Astrocyte of the spinal cord (primary cell): Measurements from ENCODE around the gene SH2D1A.

Experiments
- DNase-seq: peaks from one replicate; pipeline ENCODE4 v3.0.0; 2011; ENCODE audit warnings: low read depth, low spot score
- H3K4me3 ChIP-seq: 2 replicates; pipeline ENCODE4 v1.5.1; 2011; ENCODE audit warnings: low read depth, mild to moderate bottlenecking, low read length, moderate library complexity
- in situ Hi-C: cut with HindIII; loops from 2 replicates; pipeline ENCODE4 v1.10.0; 2017; ENCODE audit warnings: low sequenced_read_pairs
- TF ChIP-seq, protein P1 (sequence below): IDR thresholded peaks from 2 replicates; pipeline ENCODE4 v1.5.1; 2012; ENCODE audit warnings: low read depth, mild to moderate bottlenecking, low read length, inconsistent platforms

SH2D1A gene

DNA sequence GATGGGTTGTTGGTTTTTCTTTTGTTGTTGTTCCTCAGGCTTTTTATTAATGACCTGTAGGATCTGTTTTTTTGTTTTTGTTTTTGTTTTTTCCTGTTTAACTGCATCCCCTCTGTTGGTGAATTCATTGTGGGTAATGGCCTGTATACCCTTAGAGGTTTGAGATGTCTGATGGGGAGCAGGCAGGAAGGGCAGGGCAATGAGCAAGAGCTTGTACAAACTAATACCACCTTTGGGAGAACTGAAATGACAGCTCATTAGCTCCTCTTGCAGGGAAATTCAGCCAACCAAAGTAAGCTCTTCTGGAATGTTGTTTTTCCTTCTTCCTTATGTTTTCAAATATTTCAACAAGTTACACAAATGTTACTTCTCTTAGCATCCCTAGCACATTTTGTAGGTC, 23.4 kb downstream of the SH2D1A start:
- no peak for DNase-seq
- TF ChIP-seq, protein P1, sequence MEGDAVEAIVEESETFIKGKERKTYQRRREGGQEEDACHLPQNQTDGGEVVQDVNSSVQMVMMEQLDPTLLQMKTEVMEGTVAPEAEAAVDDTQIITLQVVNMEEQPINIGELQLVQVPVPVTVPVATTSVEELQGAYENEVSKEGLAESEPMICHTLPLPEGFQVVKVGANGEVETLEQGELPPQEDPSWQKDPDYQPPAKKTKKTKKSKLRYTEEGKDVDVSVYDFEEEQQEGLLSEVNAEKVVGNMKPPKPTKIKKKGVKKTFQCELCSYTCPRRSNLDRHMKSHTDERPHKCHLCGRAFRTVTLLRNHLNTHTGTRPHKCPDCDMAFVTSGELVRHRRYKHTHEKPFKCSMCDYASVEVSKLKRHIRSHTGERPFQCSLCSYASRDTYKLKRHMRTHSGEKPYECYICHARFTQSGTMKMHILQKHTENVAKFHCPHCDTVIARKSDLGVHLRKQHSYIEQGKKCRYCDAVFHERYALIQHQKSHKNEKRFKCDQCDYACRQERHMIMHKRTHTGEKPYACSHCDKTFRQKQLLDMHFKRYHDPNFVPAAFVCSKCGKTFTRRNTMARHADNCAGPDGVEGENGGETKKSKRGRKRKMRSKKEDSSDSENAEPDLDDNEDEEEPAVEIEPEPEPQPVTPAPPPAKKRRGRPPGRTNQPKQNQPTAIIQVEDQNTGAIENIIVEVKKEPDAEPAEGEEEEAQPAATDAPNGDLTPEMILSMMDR = no peak
- H3K4me3 ChIP-seq = no peak overlapping the region
- in situ Hi-C loops = no loop called here

DNA sequence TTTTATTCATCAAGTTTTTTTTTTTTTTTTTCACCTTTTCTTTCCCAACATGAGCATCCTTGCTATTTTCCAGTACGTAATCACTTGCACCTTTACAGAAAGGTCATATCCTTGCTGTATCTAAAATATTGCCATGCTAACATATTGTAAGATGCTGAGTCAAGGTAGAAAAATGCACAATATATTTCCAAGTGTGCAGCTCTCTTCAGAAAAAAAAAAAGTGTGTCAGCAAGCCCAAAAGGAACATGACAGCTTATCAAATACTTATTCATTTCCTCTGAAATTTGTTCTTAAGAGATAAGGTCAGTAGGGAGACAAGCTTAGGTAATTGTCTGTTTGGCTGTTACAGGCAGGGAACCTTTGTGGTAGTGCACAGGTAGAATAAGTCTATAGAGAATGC, 27.0 kb downstream of the SH2D1A start:
- no peak overlapping the region for H3K4me3 ChIP-seq
- in situ Hi-C loops = no loop called here
- TF ChIP-seq, protein P1 = no peak

DNA sequence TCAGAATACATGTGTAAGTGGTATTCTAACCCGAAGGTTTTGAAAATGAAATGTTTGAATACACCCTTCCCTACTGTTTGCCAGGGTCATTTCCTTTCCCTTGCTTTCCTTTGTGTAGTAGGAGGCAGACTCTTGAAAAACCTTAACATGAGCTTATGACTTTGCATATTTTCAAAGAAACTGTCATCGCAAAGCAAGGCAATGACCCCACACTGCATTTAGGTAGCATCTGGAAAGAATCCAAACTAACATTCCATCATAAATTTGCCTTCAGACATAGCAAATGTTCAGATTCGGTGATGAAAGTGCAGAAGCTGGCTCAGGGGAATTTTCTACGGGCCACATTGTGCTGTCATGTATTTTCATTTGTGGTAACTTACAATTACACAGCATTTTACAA, 32.3 kb downstream of the SH2D1A start:
- TF ChIP-seq, protein P1 = no peak
- H3K4me3 ChIP-seq = no peak overlapping the region
- in situ Hi-C loops = no loop called here
- no peak for DNase-seq

More for the DNA sequence above, 27.0 kb downstream of the SH2D1A start:
- DNase-seq = no peak

DNA sequence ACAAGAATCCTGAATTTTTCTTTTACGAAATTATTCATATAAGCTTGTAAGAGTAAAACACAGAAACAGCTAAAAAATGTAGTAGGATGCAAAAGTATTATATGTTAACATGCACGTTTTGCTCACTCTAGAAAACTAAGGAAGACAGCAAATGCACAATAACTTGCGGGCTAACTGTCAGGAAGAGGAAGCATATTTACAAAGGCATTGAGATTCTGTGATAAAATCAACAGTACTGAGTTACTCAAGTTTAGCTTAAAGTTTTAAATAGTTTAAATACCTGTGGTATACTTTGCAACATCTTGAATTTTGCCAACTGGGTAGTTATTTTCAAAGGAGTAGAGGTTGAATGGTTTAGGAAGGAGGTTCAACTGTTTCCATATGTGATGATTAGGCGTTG, 37.0 kb downstream of the SH2D1A start:
- in situ Hi-C loops = no loop called here
- no peak for DNase-seq
- TF ChIP-seq, protein P1 = no peak
- H3K4me3 ChIP-seq = no peak overlapping the region

DNA sequence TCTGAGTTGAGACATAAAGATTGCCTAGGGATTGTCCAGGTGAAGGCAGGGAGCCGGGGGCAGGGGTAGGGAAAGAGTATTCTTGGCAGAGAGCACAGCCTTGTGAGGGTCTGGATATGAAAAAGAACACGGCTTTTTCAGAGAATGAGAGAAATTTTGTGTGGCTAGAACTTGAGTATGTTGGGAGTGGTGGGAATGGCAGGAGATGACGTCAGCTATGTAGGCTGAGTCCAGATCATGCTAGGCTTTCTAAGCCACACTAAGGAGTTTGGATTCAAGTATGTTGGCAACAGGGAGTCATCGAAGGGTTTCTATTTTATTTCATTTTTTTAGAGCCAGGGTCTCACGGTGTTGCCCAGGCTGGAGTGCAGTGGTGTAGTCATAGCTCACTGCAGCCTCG, 40.0 kb downstream of the SH2D1A start:
- no peak overlapping the region for H3K4me3 ChIP-seq
- in situ Hi-C loops = no loop called here
- TF ChIP-seq, protein P1 = no peak
- DNase-seq = no peak

DNA sequence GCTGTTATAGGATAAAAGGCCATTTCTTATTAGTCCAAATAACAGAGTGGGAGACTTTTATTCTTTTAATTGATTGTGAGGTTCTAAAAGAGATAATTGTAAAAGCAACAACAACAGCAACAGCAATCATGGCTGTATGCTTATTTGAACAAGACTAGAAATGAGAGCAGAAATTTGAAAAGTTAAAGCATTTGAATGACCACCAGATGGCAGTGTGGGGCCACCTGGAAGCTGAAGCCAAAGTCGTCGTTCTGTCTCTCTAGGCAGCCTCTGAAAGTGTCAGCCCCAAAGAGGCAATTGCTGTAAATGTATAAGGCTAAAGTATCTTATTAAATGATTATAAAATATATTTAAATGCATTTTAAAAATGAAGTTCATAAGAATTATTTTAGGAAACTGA, 42.2 kb downstream of the SH2D1A start:
- no peak overlapping the region for H3K4me3 ChIP-seq
- peak; percentile 42 for DNase-seq
- TF ChIP-seq, protein P1 = peak; percentile 72
- in situ Hi-C loops = no loop called here

DNA sequence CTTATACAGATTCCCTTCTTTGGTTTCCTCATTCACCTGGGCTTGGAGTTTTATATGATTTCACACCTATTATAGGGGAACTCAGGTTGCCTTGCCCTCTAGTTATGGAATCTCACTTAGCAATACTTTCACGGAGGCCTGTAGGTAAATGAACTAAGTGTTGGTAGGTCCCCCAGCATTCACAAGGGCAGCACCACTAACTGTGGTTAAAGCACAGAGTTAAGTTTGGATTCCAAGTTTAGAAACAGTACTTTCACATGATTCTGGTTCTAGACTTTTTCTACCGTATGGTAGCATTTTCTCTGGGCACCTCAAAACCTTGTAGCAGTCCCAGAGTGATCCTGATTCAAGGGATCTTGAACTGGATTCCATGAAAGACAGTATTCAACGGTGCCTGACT, 46.4 kb downstream of the SH2D1A start:
- TF ChIP-seq, protein P1 = no peak
- in situ Hi-C loops = no loop called here
- H3K4me3 ChIP-seq = no peak overlapping the region
- DNase-seq = no peak
